ENCODE results near the gene SGO2.
"Not testable (repeated sequence)": the region's sequence is repeated elsewhere in the genome, so short reads cannot be mapped to it uniquely, and the experiment has no call there.

The SGO2 gene

GRCh38 chr2:200619279-200619678 lies 93.3 kb downstream of the SGO2 start:
- no peak for DNase-seq

- no peak for DNase-seq
These were observed 94.8 kb downstream of the SGO2 start for GRCh38 chr2:200620606-200621390.

GRCh38 chr2:200622106-200622505 lies 96.1 kb downstream of the SGO2 start:
- DNase-seq = no peak

GRCh38 chr2:200624026-200624425 lies 98.0 kb downstream of the SGO2 start:
- no peak for DNase-seq

- DNase-seq = no peak
These were observed 98.7 kb downstream of the SGO2 start for GRCh38 chr2:200624658-200625057.

- no peak for DNase-seq
These were observed 99.3 kb downstream of the SGO2 start for GRCh38 chr2:200625282-200625681.

GRCh38 chr2:200625958-200626363 lies 100.0 kb downstream of the SGO2 start:
- no peak for DNase-seq

- no peak for DNase-seq
These were observed 101.2 kb downstream of the SGO2 start for GRCh38 chr2:200627110-200627770.

- DNase-seq = not testable (repeated sequence)
These were observed 102.5 kb downstream of the SGO2 start for GRCh38 chr2:200628461-200628860.

GRCh38 chr2:200631287-200631686 lies 105.3 kb downstream of the SGO2 start:
- DNase-seq = no peak

All from right kidney (tissue), 1 donor.